H9 (cell line): ENCODE data around the gene EPC2. TPM values are rescaled to one million over a fixed set of nuclear protein-coding genes. Genes with fewer than 3 reads are reported as not detected.

Experiments
- DNase-seq: peaks from one replicate; pipeline ENCODE4 v3.0.0-alpha.2; 2017
- H2AFZ ChIP-seq: one replicate; pipeline ENCODE4 v1.6.1; 2013; ENCODE audit warnings: mild to moderate bottlenecking, low read length, control low read depth, moderate library complexity
- H2AK5ac ChIP-seq: 2 replicates; pipeline ENCODE4 v1.6.1; 2013; ENCODE audit warnings: low read length, control low read depth, mixed read lengths; ENCODE audit not compliant: insufficient read length
- H2BK120ac ChIP-seq: one replicate; pipeline ENCODE4 v1.6.1; 2013; ENCODE audit warnings: low read depth, mild to moderate bottlenecking, low read length, control low read depth, inconsistent platforms; ENCODE audit not compliant: poor library complexity, severe bottlenecking
- H2BK12ac ChIP-seq: 2 replicates; pipeline ENCODE4 v1.6.1; 2013; ENCODE audit warnings: low read length, control low read depth, mixed read lengths, low read depth; ENCODE audit not compliant: insufficient read length
- H2BK15ac ChIP-seq: 2 replicates; pipeline ENCODE4 v1.6.1; 2013; ENCODE audit warnings: low read depth, low read length, control low read depth
- H2BK20ac ChIP-seq: one replicate; pipeline ENCODE4 v1.6.1; 2013; ENCODE audit warnings: low read depth, mild to moderate bottlenecking, low read length, control low read depth, inconsistent platforms; ENCODE audit not compliant: poor library complexity, severe bottlenecking
- H2BK5ac ChIP-seq: 2 replicates; pipeline ENCODE4 v1.6.1; 2013; ENCODE audit warnings: low read length, control low read depth, mixed read lengths; ENCODE audit not compliant: insufficient read length
- H3K14ac ChIP-seq: 2 replicates; pipeline ENCODE4 v1.6.1; 2013; ENCODE audit warnings: low read length, control low read depth; ENCODE audit not compliant: insufficient read depth
- H3K18ac ChIP-seq: 2 replicates; pipeline ENCODE4 v1.6.1; 2013; ENCODE audit warnings: low read depth, mild to moderate bottlenecking, mixed read lengths, low read length, control low read depth; ENCODE audit not compliant: insufficient read length
- H3K23ac ChIP-seq: 2 replicates; pipeline ENCODE4 v1.6.1; 2013; ENCODE audit warnings: low read length, control low read depth, mixed read lengths, low read depth; ENCODE audit not compliant: insufficient read length
- H3K23me2 ChIP-seq: 2 replicates; pipeline ENCODE4 v1.6.1; 2013; ENCODE audit warnings: low read depth, mild to moderate bottlenecking, mixed read lengths, low read length, control low read depth; ENCODE audit not compliant: insufficient read length, poor library complexity, severe bottlenecking
- H3K27ac ChIP-seq: 2 replicates; pipeline ENCODE4 v1.5.1; 2013; ENCODE audit warnings: low read length, control low read depth, mixed read lengths, low read depth; ENCODE audit not compliant: insufficient read length
- H3K27me3 ChIP-seq: 2 replicates; pipeline ENCODE4 v1.6.1; 2013; ENCODE audit warnings: low read length, control low read depth, inconsistent platforms; ENCODE audit not compliant: insufficient read depth
- H3K4ac ChIP-seq: 2 replicates; pipeline ENCODE4 v1.6.1; 2013; ENCODE audit warnings: low read depth, mild to moderate bottlenecking, control low read depth, inconsistent platforms, low read length, moderate library complexity
- H3K4me1 ChIP-seq: 2 replicates; pipeline ENCODE4 v1.6.1; 2013; ENCODE audit warnings: low read length, control low read depth, inconsistent platforms; ENCODE audit not compliant: insufficient read depth
- H3K4me2 ChIP-seq: 2 replicates; pipeline ENCODE4 v1.6.1; 2013; ENCODE audit warnings: low read length, control low read depth, mixed read lengths; ENCODE audit not compliant: insufficient read length, insufficient read depth
- H3K56ac ChIP-seq: 2 replicates; pipeline ENCODE4 v1.6.1; 2013; ENCODE audit warnings: low read depth, mild to moderate bottlenecking, mixed read lengths, low read length, control low read depth; ENCODE audit not compliant: insufficient read length
- H3K79me1 ChIP-seq: 2 replicates; pipeline ENCODE4 v1.6.1; 2013; ENCODE audit warnings: low read depth, mild to moderate bottlenecking, moderate library complexity, low read length, control low read depth, inconsistent platforms; ENCODE audit not compliant: insufficient read depth, poor library complexity, severe bottlenecking
- H3K79me2 ChIP-seq: 2 replicates; pipeline ENCODE4 v1.6.1; 2013; ENCODE audit warnings: low read length, control low read depth, inconsistent platforms; ENCODE audit not compliant: insufficient read depth
- H3K9ac ChIP-seq: 2 replicates; pipeline ENCODE4 v1.6.1; 2013; ENCODE audit warnings: low read length, control low read depth, mixed read lengths; ENCODE audit not compliant: insufficient read length; ENCODE audit errors: extremely low read depth
- H3K9me3 ChIP-seq: one replicate; pipeline ENCODE4 v1.6.1; 2013; ENCODE audit warnings: low read depth, low read length, inconsistent platforms; ENCODE audit not compliant: control insufficient read depth
- H3T11ph ChIP-seq: one replicate; pipeline ENCODE4 v1.6.1; 2013; ENCODE audit warnings: mild to moderate bottlenecking, low read length, control low read depth, inconsistent platforms
- H4K20me1 ChIP-seq: one replicate; pipeline ENCODE4 v1.6.1; 2013; ENCODE audit not compliant: control insufficient read depth, insufficient read length, insufficient read depth
- H4K5ac ChIP-seq: 2 replicates; pipeline ENCODE4 v1.6.1; 2013; ENCODE audit warnings: low read depth, mild to moderate bottlenecking, mixed read lengths, low read length, control low read depth; ENCODE audit not compliant: insufficient read length
- H4K8ac ChIP-seq: replicated peaks from 2 replicates; pipeline ENCODE4 v1.6.1; 2013; ENCODE audit warnings: low read length, control low read depth, mixed read lengths, low read depth; ENCODE audit not compliant: insufficient read length
- H4K91ac ChIP-seq: 2 replicates; pipeline ENCODE4 v1.6.1; 2013; ENCODE audit warnings: low read depth, mild to moderate bottlenecking, moderate library complexity, mixed read lengths, low read length, control low read depth; ENCODE audit not compliant: insufficient read length
- H3K27ac Mint-ChIP-seq, 3 experiments: 2 replicates in 2 of 3; 3 replicates in 1 of 3; pipeline ENCODE4 v1.8.0; 2020 to 2021; ENCODE audit warnings: mixed read lengths in 3 of 3, mild to moderate bottlenecking in 1 of 3, moderate library complexity in 1 of 3
- H3K27me3 Mint-ChIP-seq: 2 replicates; pipeline ENCODE4 v1.8.0; 2021; ENCODE audit warnings: low read depth, mild to moderate bottlenecking, moderate library complexity, mixed read lengths
- H3K36me3 Mint-ChIP-seq, 3 experiments: 2 replicates in 2 of 3; 3 replicates in 1 of 3; pipeline ENCODE4 v1.8.0; 2020 to 2021; ENCODE audit warnings: low read depth in 3 of 3, mixed read lengths in 3 of 3; ENCODE audit not compliant: insufficient read depth in 1 of 3
- H3K4me1 Mint-ChIP-seq, 2 experiments: 2 replicates each; pipeline ENCODE4 v1.8.0; 2020; ENCODE audit warnings: mixed read lengths in 2 of 2
- H3K4me3 Mint-ChIP-seq, 2 experiments: 2 replicates in 1 of 2; 3 replicates in 1 of 2; pipeline ENCODE4 v1.8.0; 2020 to 2021; ENCODE audit warnings: mild to moderate bottlenecking in 2 of 2, mixed read lengths in 2 of 2, moderate library complexity in 1 of 2
- H3K9me3 Mint-ChIP-seq, 2 experiments: 2 replicates in 1 of 2; 3 replicates in 1 of 2; pipeline ENCODE4 v1.8.0; 2020; ENCODE audit warnings: mild to moderate bottlenecking in 2 of 2, mixed read lengths in 2 of 2, moderate library complexity in 1 of 2
- WGBS: extraction: QIAGEN DNeasy Blood & Tissue Kit; methylation state at CpG from one replicate; pipeline ENCODE4 v1.1.7; 2013; ENCODE audit warnings: missing lambda C conversion rate, low lambda C conversion rate, mixed read lengths; ENCODE audit not compliant: insufficient read length; ENCODE audit errors: extremely low coverage; 5-methylcytosine and 5-hydroxymethylcytosine counted together
- total RNA-seq: library from RNA; stranded (reverse); gene quantifications from 2 replicates; pipeline ENCODE4 v1.2.1, GENCODE V29; 2021
- TF ChIP-seq, protein P1 (sequence below): fragments of 200-600 bp; sonication (generic); conservative IDR thresholded peaks from 3 replicates; pipeline ENCODE4 v1.8.0; 2021; ENCODE audit warnings: antibody characterized with exemption, mild to moderate bottlenecking

EPC2 gene
- total RNA-seq, 1 experiment from 2014 or later, result 31.3 TPM

DNA sequence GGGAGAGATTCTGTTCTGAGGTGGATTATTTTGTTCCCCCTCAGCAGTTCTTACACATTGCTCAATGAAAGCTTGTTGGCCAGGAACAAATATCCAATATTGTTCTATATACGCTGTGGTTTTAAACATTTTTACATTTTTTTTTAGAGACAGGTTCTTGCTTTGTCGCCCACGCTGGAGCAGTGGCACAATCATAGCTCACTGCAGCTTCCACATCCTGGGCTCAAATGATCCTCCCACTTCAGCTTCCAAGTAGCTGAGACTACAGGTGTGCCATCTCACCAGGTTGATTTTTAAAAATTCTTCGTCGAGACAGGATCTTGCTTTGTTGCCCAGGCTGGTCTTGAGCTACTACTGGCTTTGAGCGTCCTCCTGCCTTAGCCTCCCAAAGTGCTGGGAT is 171.6 kb downstream of the EPC2 start:
- WGBS, result no CpG with 5 or more reads among the region's 6 CpGs
- no peaks in the 10 kb centered on the region; the same call in 1 of the 2 replicates for H3K27me3 Mint-ChIP-seq
- no peak overlapping the region for H3K14ac ChIP-seq
- no peak overlapping the region for H3T11ph ChIP-seq
- no peak overlapping the region for H4K91ac ChIP-seq
- H4K20me1 ChIP-seq, result no peaks in the 10 kb centered on the region
- no peak overlapping the region for H3K18ac ChIP-seq
- no peak overlapping the region for H3K56ac ChIP-seq
- H3K27ac ChIP-seq, result no peak overlapping the region
- H3K4me1 ChIP-seq, result peaks cover 18% of the 10 kb centered on the region; the same call in 1 of the 2 replicates
- no peak overlapping the region for H3K27ac Mint-ChIP-seq
- no peaks in the 10 kb centered on the region for H3K23me2 ChIP-seq
- H3K4ac ChIP-seq, result no peak overlapping the region
- no peaks in the 10 kb centered on the region; a peak in 1 of 5 replicates for H3K9me3 Mint-ChIP-seq
- H2BK12ac ChIP-seq, result no peak overlapping the region
- DNase-seq, result no peak
- H2BK15ac ChIP-seq, result no peak overlapping the region
- peak overlapping the region in 1 of 2 experiments; percentile 18; a peak in 1 of 5 replicates for H3K4me3 Mint-ChIP-seq
- no peak overlapping the region for H2AFZ ChIP-seq
- no peak overlapping the region for H2BK5ac ChIP-seq
- H3K23ac ChIP-seq, result no peak overlapping the region
- no peak overlapping the region for H3K9ac ChIP-seq
- H2BK20ac ChIP-seq, result no peak overlapping the region
- no peak overlapping the region for H3K4me2 ChIP-seq
- H3K27me3 ChIP-seq, result no peaks in the 10 kb centered on the region
- H3K9me3 ChIP-seq, result no peaks in the 10 kb centered on the region
- H2AK5ac ChIP-seq, result no peak overlapping the region
- no peak overlapping the region for H2BK120ac ChIP-seq
- no peaks in the 10 kb centered on the region for H3K79me2 ChIP-seq
- H3K79me1 ChIP-seq, result no peaks in the 10 kb centered on the region
- TF ChIP-seq, protein P1, sequence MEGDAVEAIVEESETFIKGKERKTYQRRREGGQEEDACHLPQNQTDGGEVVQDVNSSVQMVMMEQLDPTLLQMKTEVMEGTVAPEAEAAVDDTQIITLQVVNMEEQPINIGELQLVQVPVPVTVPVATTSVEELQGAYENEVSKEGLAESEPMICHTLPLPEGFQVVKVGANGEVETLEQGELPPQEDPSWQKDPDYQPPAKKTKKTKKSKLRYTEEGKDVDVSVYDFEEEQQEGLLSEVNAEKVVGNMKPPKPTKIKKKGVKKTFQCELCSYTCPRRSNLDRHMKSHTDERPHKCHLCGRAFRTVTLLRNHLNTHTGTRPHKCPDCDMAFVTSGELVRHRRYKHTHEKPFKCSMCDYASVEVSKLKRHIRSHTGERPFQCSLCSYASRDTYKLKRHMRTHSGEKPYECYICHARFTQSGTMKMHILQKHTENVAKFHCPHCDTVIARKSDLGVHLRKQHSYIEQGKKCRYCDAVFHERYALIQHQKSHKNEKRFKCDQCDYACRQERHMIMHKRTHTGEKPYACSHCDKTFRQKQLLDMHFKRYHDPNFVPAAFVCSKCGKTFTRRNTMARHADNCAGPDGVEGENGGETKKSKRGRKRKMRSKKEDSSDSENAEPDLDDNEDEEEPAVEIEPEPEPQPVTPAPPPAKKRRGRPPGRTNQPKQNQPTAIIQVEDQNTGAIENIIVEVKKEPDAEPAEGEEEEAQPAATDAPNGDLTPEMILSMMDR, result no peak
- H4K8ac ChIP-seq, result no peak overlapping the region
- no peak overlapping the region for H4K5ac ChIP-seq
- H3K4me1 Mint-ChIP-seq, result peaks cover 58 to 64% of the 10 kb centered on the region in 2 experiments
- H3K36me3 Mint-ChIP-seq, result no peaks in the 10 kb centered on the region
